Measurements from ENCODE around the gene JPH2. TPM values are rescaled to one million over a fixed set of nuclear protein-coding genes. Genes with fewer than 3 reads are reported as not detected.

JPH2 gene
- total and polyA plus RNA-seq, 2 donors, result 0.14 to 2.0 TPM

- WGBS, result 89% methylated on average over 7 of the region's 7 CpGs
- Histone ChIP-seq H3K27me3 (ENCODE audit: control insufficient read depth in 2 of 2, insufficient read depth in 1 of 2, low read length in 1 of 2) (peaks cover 20 to 70% of the 10 kb centered on the region in 2 donors), H3K9me3 (ENCODE audit: control insufficient read depth in 2 of 2, insufficient read depth in 1 of 2, low read length in 1 of 2) (no peaks in the 10 kb centered on the region), H3K27ac (ENCODE audit: low read depth in 1 of 2, low read length in 1 of 2) (no peak overlapping the region), H3K4me3 (ENCODE audit: low read length in 2 of 2) (no peak overlapping the region), H3K4me1 (ENCODE audit: control insufficient read depth in 2 of 2, insufficient read depth in 2 of 2, low read length in 2 of 2) (peaks cover 0 to 2% of the 10 kb centered on the region in 2 donors), H3K36me3 (ENCODE audit: control insufficient read depth in 2 of 2, insufficient read depth in 2 of 2, low read length in 1 of 2) (no peaks in the 10 kb centered on the region)
- no peak for DNase-seq (ENCODE audit: low read depth in 6 of 9, low spot score in 9 of 9)
These were observed 3.7 kb downstream of the JPH2 start for GRCh38 chr20:44183282-44183681.

GRCh38 chr20:44182863-44183262, 4.1 kb downstream of the JPH2 start:
- WGBS, result 99% methylated on average over 3 of the region's 3 CpGs
- DNase-seq (ENCODE audit: low read depth in 6 of 9, low spot score in 9 of 9), result no peak
- Histone ChIP-seq H3K4me1 (ENCODE audit: control insufficient read depth in 2 of 2, insufficient read depth in 2 of 2, low read length in 2 of 2) (peaks cover 0 to 2% of the 10 kb centered on the region in 2 donors), H3K27me3 (ENCODE audit: control insufficient read depth in 2 of 2, insufficient read depth in 1 of 2, low read length in 1 of 2) (peaks cover 18 to 66% of the 10 kb centered on the region in 2 donors), H3K27ac (ENCODE audit: low read depth in 1 of 2, low read length in 1 of 2) (no peak overlapping the region), H3K9me3 (ENCODE audit: control insufficient read depth in 2 of 2, insufficient read depth in 1 of 2, low read length in 1 of 2) (no peaks in the 10 kb centered on the region), H3K4me3 (ENCODE audit: low read length in 2 of 2) (no peak overlapping the region), H3K36me3 (ENCODE audit: control insufficient read depth in 2 of 2, insufficient read depth in 2 of 2, low read length in 1 of 2) (no peaks in the 10 kb centered on the region)

GRCh38 chr20:44182135-44182765, 4.7 kb downstream of the JPH2 start:
- 54% methylated on average over 13 of the region's 13 CpGs for WGBS
- Histone ChIP-seq H3K27me3 (ENCODE audit: control insufficient read depth in 2 of 2, insufficient read depth in 1 of 2, low read length in 1 of 2) (peaks cover 18 to 62% of the 10 kb centered on the region in 2 donors), H3K4me3 (ENCODE audit: low read length in 2 of 2) (no peak overlapping the region), H3K4me1 (ENCODE audit: control insufficient read depth in 2 of 2, insufficient read depth in 2 of 2, low read length in 2 of 2) (peaks cover 0 to 2% of the 10 kb centered on the region in 2 donors), H3K9me3 (ENCODE audit: control insufficient read depth in 2 of 2, insufficient read depth in 1 of 2, low read length in 1 of 2) (no peaks in the 10 kb centered on the region), H3K27ac (ENCODE audit: low read depth in 1 of 2, low read length in 1 of 2) (no peak overlapping the region), H3K36me3 (ENCODE audit: control insufficient read depth in 2 of 2, insufficient read depth in 2 of 2, low read length in 1 of 2) (no peaks in the 10 kb centered on the region)
- no peak for DNase-seq (ENCODE audit: low read depth in 6 of 9, low spot score in 9 of 9)

- no peaks in the 10 kb centered on the region for H3K36me3 ChIP-seq (ENCODE audit: control insufficient read depth in 2 of 2, insufficient read depth in 2 of 2, low read length in 1 of 2)
- H3K9me3 ChIP-seq (ENCODE audit: control insufficient read depth in 2 of 2, insufficient read depth in 1 of 2, low read length in 1 of 2), result no peaks in the 10 kb centered on the region
- DNase-seq (ENCODE audit: low read depth in 6 of 9, low spot score in 9 of 9), result no peak
- no peaks in the 10 kb centered on the region for H3K4me1 ChIP-seq (ENCODE audit: control insufficient read depth in 2 of 2, insufficient read depth in 2 of 2, low read length in 2 of 2)
- H3K27ac ChIP-seq (ENCODE audit: low read depth in 1 of 2, low read length in 1 of 2), result no peak overlapping the region
- no peak overlapping the region for H3K4me3 ChIP-seq (ENCODE audit: low read length in 2 of 2)
- WGBS, result 78% methylated on average over 11 of the region's 11 CpGs
- H3K27me3 ChIP-seq (ENCODE audit: control insufficient read depth in 2 of 2, insufficient read depth in 1 of 2, low read length in 1 of 2), result peaks cover 14 to 60% of the 10 kb centered on the region in 2 donors
These were observed 5.4 kb downstream of the JPH2 start for GRCh38 chr20:44181611-44182010.

GRCh38 chr20:44180814-44181213, 6.2 kb downstream of the JPH2 start:
- DNase-seq (ENCODE audit: low read depth in 6 of 9, low spot score in 9 of 9), result no peak
- Histone ChIP-seq H3K4me3 (ENCODE audit: low read length in 2 of 2) (no peak overlapping the region), H3K36me3 (ENCODE audit: control insufficient read depth in 2 of 2, insufficient read depth in 2 of 2, low read length in 1 of 2) (no peaks in the 10 kb centered on the region), H3K4me1 (ENCODE audit: control insufficient read depth in 2 of 2, insufficient read depth in 2 of 2, low read length in 2 of 2) (no peaks in the 10 kb centered on the region), H3K9me3 (ENCODE audit: control insufficient read depth in 2 of 2, insufficient read depth in 1 of 2, low read length in 1 of 2) (no peaks in the 10 kb centered on the region), H3K27ac (ENCODE audit: low read depth in 1 of 2, low read length in 1 of 2) (no peak overlapping the region), H3K27me3 (ENCODE audit: control insufficient read depth in 2 of 2, insufficient read depth in 1 of 2, low read length in 1 of 2) (peaks cover 12 to 52% of the 10 kb centered on the region in 2 donors)
- WGBS, result 39% methylated on average over 9 of the region's 9 CpGs

GRCh38 chr20:44176833-44177534, 10.0 kb downstream of the JPH2 start:
- Histone ChIP-seq H3K27me3 (ENCODE audit: control insufficient read depth in 2 of 2, insufficient read depth in 1 of 2, low read length in 1 of 2) (peaks cover 4 to 33% of the 10 kb centered on the region in 2 donors), H3K9me3 (ENCODE audit: control insufficient read depth in 2 of 2, insufficient read depth in 1 of 2, low read length in 1 of 2) (no peaks in the 10 kb centered on the region), H3K27ac (ENCODE audit: low read depth in 1 of 2, low read length in 1 of 2) (no peak overlapping the region), H3K4me3 (ENCODE audit: low read length in 2 of 2) (no peak overlapping the region), H3K36me3 (ENCODE audit: control insufficient read depth in 2 of 2, insufficient read depth in 2 of 2, low read length in 1 of 2) (no peaks in the 10 kb centered on the region), H3K4me1 (ENCODE audit: control insufficient read depth in 2 of 2, insufficient read depth in 2 of 2, low read length in 2 of 2) (no peaks in the 10 kb centered on the region)
- 76% methylated on average over 14 of the region's 14 CpGs for WGBS
- DNase-seq (ENCODE audit: low read depth in 6 of 9, low spot score in 9 of 9), result no peak

- H3K4me3 ChIP-seq (ENCODE audit: low read length in 2 of 2), result no peak overlapping the region
- no peaks in the 10 kb centered on the region for H3K9me3 ChIP-seq (ENCODE audit: control insufficient read depth in 2 of 2, insufficient read depth in 1 of 2, low read length in 1 of 2)
- H3K4me1 ChIP-seq (ENCODE audit: control insufficient read depth in 2 of 2, insufficient read depth in 2 of 2, low read length in 2 of 2), result no peaks in the 10 kb centered on the region
- 97% methylated on average over 13 of the region's 13 CpGs for WGBS
- peaks cover 4 to 34% of the 10 kb centered on the region in 2 donors for H3K27me3 ChIP-seq (ENCODE audit: control insufficient read depth in 2 of 2, insufficient read depth in 1 of 2, low read length in 1 of 2)
- H3K27ac ChIP-seq (ENCODE audit: low read depth in 1 of 2, low read length in 1 of 2), result no peak overlapping the region
- no peaks in the 10 kb centered on the region for H3K36me3 ChIP-seq (ENCODE audit: control insufficient read depth in 2 of 2, insufficient read depth in 2 of 2, low read length in 1 of 2)
- DNase-seq (ENCODE audit: low read depth in 6 of 9, low spot score in 9 of 9), result no peak
These were observed 11.8 kb downstream of the JPH2 start for GRCh38 chr20:44174996-44175765.

- 88% methylated on average over 8 of the region's 8 CpGs for WGBS
- Histone ChIP-seq H3K27me3 (ENCODE audit: control insufficient read depth in 2 of 2, insufficient read depth in 1 of 2, low read length in 1 of 2) (peaks cover 4 to 31% of the 10 kb centered on the region in 2 donors), H3K9me3 (ENCODE audit: control insufficient read depth in 2 of 2, insufficient read depth in 1 of 2, low read length in 1 of 2) (no peaks in the 10 kb centered on the region), H3K27ac (ENCODE audit: low read depth in 1 of 2, low read length in 1 of 2) (no peak overlapping the region), H3K4me1 (ENCODE audit: control insufficient read depth in 2 of 2, insufficient read depth in 2 of 2, low read length in 2 of 2) (no peaks in the 10 kb centered on the region), H3K4me3 (ENCODE audit: low read length in 2 of 2) (no peak overlapping the region), H3K36me3 (ENCODE audit: control insufficient read depth in 2 of 2, insufficient read depth in 2 of 2, low read length in 1 of 2) (no peaks in the 10 kb centered on the region)
- no peak for DNase-seq (ENCODE audit: low read depth in 6 of 9, low spot score in 9 of 9)
These were observed 13.1 kb downstream of the JPH2 start for GRCh38 chr20:44173846-44174245.

- H3K4me1 ChIP-seq (ENCODE audit: control insufficient read depth in 2 of 2, insufficient read depth in 2 of 2, low read length in 2 of 2), result no peaks in the 10 kb centered on the region
- 78% methylated on average over 5 of the region's 5 CpGs for WGBS
- peaks cover 4 to 31% of the 10 kb centered on the region in 2 donors for H3K27me3 ChIP-seq (ENCODE audit: control insufficient read depth in 2 of 2, insufficient read depth in 1 of 2, low read length in 1 of 2)
- H3K36me3 ChIP-seq (ENCODE audit: control insufficient read depth in 2 of 2, insufficient read depth in 2 of 2, low read length in 1 of 2), result no peaks in the 10 kb centered on the region
- H3K27ac ChIP-seq (ENCODE audit: low read depth in 1 of 2, low read length in 1 of 2), result no peak overlapping the region
- no peak overlapping the region for H3K4me3 ChIP-seq (ENCODE audit: low read length in 2 of 2)
- no peaks in the 10 kb centered on the region for H3K9me3 ChIP-seq (ENCODE audit: control insufficient read depth in 2 of 2, insufficient read depth in 1 of 2, low read length in 1 of 2)
- no peak for DNase-seq (ENCODE audit: low read depth in 6 of 9, low spot score in 9 of 9)
These were observed 13.9 kb downstream of the JPH2 start for GRCh38 chr20:44173116-44173515.
